H9 (cell line): Measurements from ENCODE around the gene TNFRSF11A. TPM values are rescaled to one million over a fixed set of nuclear protein-coding genes. Genes with fewer than 3 reads are reported as not detected.

ENCODE experiments used
- DNase-seq: peaks from one replicate; pipeline ENCODE4 v3.0.0-alpha.2; 2017
- H2AFZ ChIP-seq: one replicate; pipeline ENCODE4 v1.6.1; 2013; ENCODE audit warnings: mild to moderate bottlenecking, low read length, control low read depth, moderate library complexity
- H2AK5ac ChIP-seq: 2 replicates; pipeline ENCODE4 v1.6.1; 2013; ENCODE audit warnings: low read length, control low read depth, mixed read lengths; ENCODE audit not compliant: insufficient read length
- H2BK120ac ChIP-seq: one replicate; pipeline ENCODE4 v1.6.1; 2013; ENCODE audit warnings: low read depth, mild to moderate bottlenecking, low read length, control low read depth, inconsistent platforms; ENCODE audit not compliant: poor library complexity, severe bottlenecking
- H2BK12ac ChIP-seq: 2 replicates; pipeline ENCODE4 v1.6.1; 2013; ENCODE audit warnings: low read length, control low read depth, mixed read lengths, low read depth; ENCODE audit not compliant: insufficient read length
- H2BK15ac ChIP-seq: 2 replicates; pipeline ENCODE4 v1.6.1; 2013; ENCODE audit warnings: low read depth, low read length, control low read depth
- H2BK20ac ChIP-seq: one replicate; pipeline ENCODE4 v1.6.1; 2013; ENCODE audit warnings: low read depth, mild to moderate bottlenecking, low read length, control low read depth, inconsistent platforms; ENCODE audit not compliant: poor library complexity, severe bottlenecking
- H2BK5ac ChIP-seq: 2 replicates; pipeline ENCODE4 v1.6.1; 2013; ENCODE audit warnings: low read length, control low read depth, mixed read lengths; ENCODE audit not compliant: insufficient read length
- H3K14ac ChIP-seq: 2 replicates; pipeline ENCODE4 v1.6.1; 2013; ENCODE audit warnings: low read length, control low read depth; ENCODE audit not compliant: insufficient read depth
- H3K18ac ChIP-seq: 2 replicates; pipeline ENCODE4 v1.6.1; 2013; ENCODE audit warnings: low read depth, mild to moderate bottlenecking, mixed read lengths, low read length, control low read depth; ENCODE audit not compliant: insufficient read length
- H3K23ac ChIP-seq: 2 replicates; pipeline ENCODE4 v1.6.1; 2013; ENCODE audit warnings: low read length, control low read depth, mixed read lengths, low read depth; ENCODE audit not compliant: insufficient read length
- H3K23me2 ChIP-seq: 2 replicates; pipeline ENCODE4 v1.6.1; 2013; ENCODE audit warnings: low read depth, mild to moderate bottlenecking, mixed read lengths, low read length, control low read depth; ENCODE audit not compliant: insufficient read length, poor library complexity, severe bottlenecking
- H3K27ac ChIP-seq: 2 replicates; pipeline ENCODE4 v1.5.1; 2013; ENCODE audit warnings: low read length, control low read depth, mixed read lengths, low read depth; ENCODE audit not compliant: insufficient read length
- H3K27me3 ChIP-seq: 2 replicates; pipeline ENCODE4 v1.6.1; 2013; ENCODE audit warnings: low read length, control low read depth, inconsistent platforms; ENCODE audit not compliant: insufficient read depth
- H3K4ac ChIP-seq: 2 replicates; pipeline ENCODE4 v1.6.1; 2013; ENCODE audit warnings: low read depth, mild to moderate bottlenecking, control low read depth, inconsistent platforms, low read length, moderate library complexity
- H3K4me1 ChIP-seq: 2 replicates; pipeline ENCODE4 v1.6.1; 2013; ENCODE audit warnings: low read length, control low read depth, inconsistent platforms; ENCODE audit not compliant: insufficient read depth
- H3K4me2 ChIP-seq: 2 replicates; pipeline ENCODE4 v1.6.1; 2013; ENCODE audit warnings: low read length, control low read depth, mixed read lengths; ENCODE audit not compliant: insufficient read length, insufficient read depth
- H3K56ac ChIP-seq: 2 replicates; pipeline ENCODE4 v1.6.1; 2013; ENCODE audit warnings: low read depth, mild to moderate bottlenecking, mixed read lengths, low read length, control low read depth; ENCODE audit not compliant: insufficient read length
- H3K79me1 ChIP-seq: 2 replicates; pipeline ENCODE4 v1.6.1; 2013; ENCODE audit warnings: low read depth, mild to moderate bottlenecking, moderate library complexity, low read length, control low read depth, inconsistent platforms; ENCODE audit not compliant: insufficient read depth, poor library complexity, severe bottlenecking
- H3K79me2 ChIP-seq: 2 replicates; pipeline ENCODE4 v1.6.1; 2013; ENCODE audit warnings: low read length, control low read depth, inconsistent platforms; ENCODE audit not compliant: insufficient read depth
- H3K9ac ChIP-seq: 2 replicates; pipeline ENCODE4 v1.6.1; 2013; ENCODE audit warnings: low read length, control low read depth, mixed read lengths; ENCODE audit not compliant: insufficient read length; ENCODE audit errors: extremely low read depth
- H3K9me3 ChIP-seq: one replicate; pipeline ENCODE4 v1.6.1; 2013; ENCODE audit warnings: low read depth, low read length, inconsistent platforms; ENCODE audit not compliant: control insufficient read depth
- H3T11ph ChIP-seq: one replicate; pipeline ENCODE4 v1.6.1; 2013; ENCODE audit warnings: mild to moderate bottlenecking, low read length, control low read depth, inconsistent platforms
- H4K20me1 ChIP-seq: one replicate; pipeline ENCODE4 v1.6.1; 2013; ENCODE audit not compliant: control insufficient read depth, insufficient read length, insufficient read depth
- H4K5ac ChIP-seq: 2 replicates; pipeline ENCODE4 v1.6.1; 2013; ENCODE audit warnings: low read depth, mild to moderate bottlenecking, mixed read lengths, low read length, control low read depth; ENCODE audit not compliant: insufficient read length
- H4K8ac ChIP-seq: replicated peaks from 2 replicates; pipeline ENCODE4 v1.6.1; 2013; ENCODE audit warnings: low read length, control low read depth, mixed read lengths, low read depth; ENCODE audit not compliant: insufficient read length
- H4K91ac ChIP-seq: 2 replicates; pipeline ENCODE4 v1.6.1; 2013; ENCODE audit warnings: low read depth, mild to moderate bottlenecking, moderate library complexity, mixed read lengths, low read length, control low read depth; ENCODE audit not compliant: insufficient read length
- H3K27ac Mint-ChIP-seq, 3 experiments: 2 replicates in 2 of 3; 3 replicates in 1 of 3; pipeline ENCODE4 v1.8.0; 2020 to 2021; ENCODE audit warnings: mixed read lengths in 3 of 3, mild to moderate bottlenecking in 1 of 3, moderate library complexity in 1 of 3
- H3K27me3 Mint-ChIP-seq: 2 replicates; pipeline ENCODE4 v1.8.0; 2021; ENCODE audit warnings: low read depth, mild to moderate bottlenecking, moderate library complexity, mixed read lengths
- H3K36me3 Mint-ChIP-seq, 3 experiments: 2 replicates in 2 of 3; 3 replicates in 1 of 3; pipeline ENCODE4 v1.8.0; 2020 to 2021; ENCODE audit warnings: low read depth in 3 of 3, mixed read lengths in 3 of 3; ENCODE audit not compliant: insufficient read depth in 1 of 3
- H3K4me1 Mint-ChIP-seq, 2 experiments: 2 replicates each; pipeline ENCODE4 v1.8.0; 2020; ENCODE audit warnings: mixed read lengths in 2 of 2
- H3K4me3 Mint-ChIP-seq, 2 experiments: 2 replicates in 1 of 2; 3 replicates in 1 of 2; pipeline ENCODE4 v1.8.0; 2020 to 2021; ENCODE audit warnings: mild to moderate bottlenecking in 2 of 2, mixed read lengths in 2 of 2, moderate library complexity in 1 of 2
- H3K9me3 Mint-ChIP-seq, 2 experiments: 2 replicates in 1 of 2; 3 replicates in 1 of 2; pipeline ENCODE4 v1.8.0; 2020; ENCODE audit warnings: mild to moderate bottlenecking in 2 of 2, mixed read lengths in 2 of 2, moderate library complexity in 1 of 2
- CTCF ChIP-seq: fragments of 200-600 bp; sonication (generic); conservative IDR thresholded peaks from 3 replicates; pipeline ENCODE4 v1.8.0; 2021; ENCODE audit warnings: antibody characterized with exemption, mild to moderate bottlenecking
- WGBS: extraction: QIAGEN DNeasy Blood & Tissue Kit; methylation state at CpG from one replicate; pipeline ENCODE4 v1.1.7; 2013; ENCODE audit warnings: missing lambda C conversion rate, low lambda C conversion rate, mixed read lengths; ENCODE audit not compliant: insufficient read length; ENCODE audit errors: extremely low coverage; 5-methylcytosine and 5-hydroxymethylcytosine counted together
- total RNA-seq: library from RNA; stranded (reverse); gene quantifications from 2 replicates; pipeline ENCODE4 v1.2.1, GENCODE V29; 2021

The TNFRSF11A gene
- total RNA-seq, 1 experiment from 2014 or later: 7.8 TPM

GRCh38 chr18:62284637-62285036, 40.5 kb upstream of the TNFRSF11A start:
- WGBS: no CpG with 5 or more reads among the region's 3 CpGs
- H2BK15ac ChIP-seq: no peak overlapping the region
- no peaks in the 10 kb centered on the region for H3K23me2 ChIP-seq
- H4K8ac ChIP-seq: no peak overlapping the region
- TF ChIP-seq CTCF: no peak
- H3K14ac ChIP-seq: no peak overlapping the region
- no peaks in the 10 kb centered on the region for H4K20me1 ChIP-seq
- no peaks in the 10 kb centered on the region for H3K79me1 ChIP-seq
- H3K9me3 Mint-ChIP-seq: no peaks in the 10 kb centered on the region
- no peak overlapping the region for H3K27ac ChIP-seq
- H3K9me3 ChIP-seq: no peaks in the 10 kb centered on the region
- no peaks in the 10 kb centered on the region for H3K4me1 ChIP-seq
- no peak overlapping the region for H2AFZ ChIP-seq
- no peak overlapping the region for H2BK12ac ChIP-seq
- no peaks in the 10 kb centered on the region for H3K79me2 ChIP-seq
- peaks cover 0 to under 1% of the 10 kb centered on the region in 2 experiments; a peak in 3 of 4 replicates for H3K4me1 Mint-ChIP-seq
- H3K4me2 ChIP-seq: no peak overlapping the region
- no peak overlapping the region for H2BK20ac ChIP-seq
- no peak overlapping the region for H3K4ac ChIP-seq
- no peak overlapping the region for H3T11ph ChIP-seq
- H3K23ac ChIP-seq: no peak overlapping the region
- no peak overlapping the region for H3K4me3 Mint-ChIP-seq
- no peak overlapping the region for H3K9ac ChIP-seq
- no peak overlapping the region for H2AK5ac ChIP-seq
- no peaks in the 10 kb centered on the region for H3K27me3 ChIP-seq
- no peaks in the 10 kb centered on the region for H3K27me3 Mint-ChIP-seq
- H2BK120ac ChIP-seq: no peak overlapping the region
- no peak overlapping the region for H4K5ac ChIP-seq
- no peak overlapping the region for H4K91ac ChIP-seq
- H2BK5ac ChIP-seq: no peak overlapping the region
- H3K56ac ChIP-seq: no peak overlapping the region
- no peak overlapping the region for H3K27ac Mint-ChIP-seq
- peaks cover 1 to 23% (median 19%) of the 10 kb centered on the region in 3 experiments; a peak in 5 of 7 replicates for H3K36me3 Mint-ChIP-seq
- H3K18ac ChIP-seq: no peak overlapping the region
- no peak for DNase-seq
